NCI-H146 treated with DMSO at 0.1 percent for 48 hours (cell line): Measurements from ENCODE around the gene LORICRIN.
"Not testable (repeated sequence)": the region's sequence is repeated elsewhere in the genome, so short reads cannot be mapped to it uniquely, and the experiment has no call there.

Experiments
- DNase-seq: peaks from one replicate; lab custom pipeline; 2025; ENCODE audit not compliant: unreplicated experiment; lab: John Stamatoyannopoulos, UW

The LORICRIN gene

GRCh38 chr1:153259387-153259786 lies at the start of gene LORICRIN:
LORICRIN (plus strand) TSS chr1:153259687; CDS start chr1:153260950, 1,263 bp downstream.
- no peak for DNase-seq

- no peak for DNase-seq
Observed at GRCh38 chr1:153210206-153210605, 49.3 kb upstream of the LORICRIN start.

DNA sequence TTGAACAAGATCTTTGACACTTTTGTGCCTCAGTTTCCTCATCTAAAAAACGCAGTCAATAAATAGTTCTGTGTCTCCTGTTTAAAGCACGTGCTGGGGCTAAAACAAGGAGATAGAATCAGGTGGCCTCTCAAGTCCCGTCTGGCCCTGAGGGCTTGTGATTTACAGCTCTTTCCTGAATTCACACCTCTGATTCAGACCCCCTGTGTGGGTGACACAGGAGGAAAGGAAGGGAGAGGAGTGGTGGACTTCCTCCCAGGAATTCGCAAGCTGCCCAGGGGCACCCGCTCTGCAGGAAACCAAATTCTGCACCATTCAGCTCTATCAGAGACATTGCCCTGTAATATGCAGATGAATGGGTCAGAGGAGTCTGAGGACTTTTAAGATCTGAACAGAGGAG lies 47.3 kb upstream of the LORICRIN start:
- no peak for DNase-seq

GRCh38 chr1:153213519-153213918 lies 46.0 kb upstream of the LORICRIN start:
- no peak for DNase-seq

GRCh38 chr1:153217212-153217611 lies 42.3 kb upstream of the LORICRIN start, which contains the start of gene PRR9:
PRR9 (plus strand) TSS chr1:153217584; CDS start chr1:153218145, 561 bp downstream.
- no peak for DNase-seq

- no peak for DNase-seq
Observed at GRCh38 chr1:153217744-153218416, 41.6 kb upstream of the LORICRIN start.

DNA sequence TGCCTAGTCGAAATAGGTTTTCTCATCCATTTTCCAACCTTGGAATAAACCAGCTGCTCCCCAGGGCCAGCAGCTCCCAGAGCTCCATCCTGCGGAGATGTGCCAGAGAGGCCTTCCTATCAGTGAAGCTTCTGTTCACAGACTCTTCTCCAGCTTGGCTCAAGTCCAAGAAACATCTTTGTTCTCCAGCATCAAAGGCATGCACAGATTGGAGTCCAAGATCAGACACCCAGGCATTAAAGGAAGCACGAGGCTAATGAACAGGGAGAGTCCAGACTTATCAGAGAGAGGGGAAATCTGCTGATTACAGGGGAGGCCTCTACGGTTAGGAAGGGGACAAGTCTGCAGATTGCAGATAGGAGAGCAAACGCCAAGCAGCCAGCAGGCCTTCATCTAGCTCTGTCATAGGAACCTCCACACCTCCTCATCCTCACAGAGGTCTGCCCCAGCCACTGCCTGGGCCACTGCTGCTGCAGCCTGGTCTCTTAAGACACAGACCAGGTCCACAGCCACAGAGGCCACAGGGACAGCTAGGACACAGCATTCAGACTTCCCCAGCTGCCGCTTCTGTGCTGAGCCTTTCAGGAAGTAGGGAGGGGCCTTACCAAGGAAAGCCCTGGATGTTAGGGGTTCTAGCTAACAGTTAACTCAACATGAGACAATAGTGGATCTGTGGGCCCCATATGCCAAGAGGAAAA lies 38.7 kb upstream of the LORICRIN start:
- no peak for DNase-seq

DNA sequence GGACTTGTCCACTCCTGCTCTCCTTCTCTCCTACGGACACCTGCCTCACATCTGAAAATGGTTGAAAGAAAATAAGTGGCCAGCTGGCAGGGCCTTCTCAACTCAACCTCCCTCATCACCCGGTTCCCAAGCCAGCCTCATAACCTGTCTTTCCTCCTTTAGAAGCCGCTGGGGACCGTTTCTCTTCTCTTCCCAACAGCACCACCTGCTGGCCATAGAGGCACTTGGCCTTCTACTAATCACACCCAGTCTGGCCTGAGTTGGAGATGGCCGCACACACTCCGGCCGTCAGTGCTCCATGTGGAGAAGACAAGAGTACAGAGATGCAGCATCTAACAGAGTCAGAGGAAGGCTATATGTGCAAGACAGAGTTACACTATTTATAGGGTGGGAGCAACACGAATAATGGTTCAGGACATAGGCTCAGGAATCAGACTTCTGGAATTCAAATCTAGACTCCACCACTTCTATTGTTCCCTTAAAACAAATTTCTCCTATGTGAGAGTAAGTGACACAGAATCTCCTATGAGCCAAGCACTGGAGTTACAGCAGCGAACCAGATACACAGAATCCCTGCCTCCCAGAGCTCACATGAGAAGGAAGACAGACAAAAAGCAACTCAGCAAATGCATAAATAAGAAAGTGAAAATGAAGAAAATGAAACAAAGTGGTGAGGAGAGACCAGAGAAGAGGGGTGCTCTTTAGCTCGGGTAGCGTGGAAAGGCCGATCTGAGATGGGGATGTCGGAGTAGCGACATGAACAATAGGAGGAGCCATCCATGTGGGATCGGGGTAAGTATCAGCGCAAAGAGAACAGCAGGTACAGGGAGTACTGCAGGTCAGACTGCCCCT lies 36.2 kb upstream of the LORICRIN start:
- DNase-seq: peak; percentile 25

DNA sequence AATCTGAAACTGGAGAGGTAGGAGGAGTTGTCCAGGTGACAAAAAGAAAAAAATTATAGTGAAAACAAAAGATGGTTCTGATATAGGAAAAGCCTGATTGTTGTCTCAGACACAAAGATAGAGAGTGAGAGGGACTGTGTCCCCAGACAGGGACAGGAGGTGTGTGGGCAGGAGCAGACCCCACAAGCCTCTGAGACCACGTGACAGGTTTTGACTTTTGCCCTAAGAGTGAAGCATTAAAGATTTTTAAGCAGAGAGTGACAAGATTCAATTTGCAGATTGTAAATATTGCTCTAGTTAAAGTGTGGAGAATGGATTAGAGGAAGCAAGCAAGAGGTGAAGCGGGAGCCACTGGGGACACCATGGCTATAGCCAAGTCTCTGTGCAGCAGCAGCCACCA lies 31.7 kb upstream of the LORICRIN start:
- no peak for DNase-seq

- DNase-seq: no peak
Observed at GRCh38 chr1:153228491-153228890, 31.0 kb upstream of the LORICRIN start.

GRCh38 chr1:153229076-153229829 lies 30.2 kb upstream of the LORICRIN start:
- not testable (repeated sequence) for DNase-seq

DNA sequence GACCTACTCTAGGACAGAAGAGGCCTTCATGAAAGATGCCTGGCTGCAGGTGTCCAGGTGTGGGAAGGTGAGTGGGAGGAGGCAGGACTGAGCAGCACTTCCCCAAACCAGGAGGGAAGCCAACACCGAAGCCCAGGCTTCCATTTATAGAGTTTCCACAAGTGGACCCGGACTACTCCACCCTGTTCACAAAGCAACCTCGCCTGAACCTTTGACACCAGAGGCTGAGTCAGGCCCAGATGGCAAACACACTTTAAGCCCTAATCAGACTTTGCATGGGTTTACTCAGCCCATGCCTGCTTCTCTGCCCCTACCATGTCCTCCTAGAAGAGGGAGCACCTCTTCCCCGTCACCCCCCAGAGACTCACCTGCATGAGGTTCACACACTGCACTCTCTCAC lies 28.1 kb upstream of the LORICRIN start:
- no peak for DNase-seq

- no peak for DNase-seq
Observed at GRCh38 chr1:153231785-153232184, 27.7 kb upstream of the LORICRIN start.

- no peak for DNase-seq
Observed at GRCh38 chr1:153232553-153232952, 26.9 kb upstream of the LORICRIN start.

DNA sequence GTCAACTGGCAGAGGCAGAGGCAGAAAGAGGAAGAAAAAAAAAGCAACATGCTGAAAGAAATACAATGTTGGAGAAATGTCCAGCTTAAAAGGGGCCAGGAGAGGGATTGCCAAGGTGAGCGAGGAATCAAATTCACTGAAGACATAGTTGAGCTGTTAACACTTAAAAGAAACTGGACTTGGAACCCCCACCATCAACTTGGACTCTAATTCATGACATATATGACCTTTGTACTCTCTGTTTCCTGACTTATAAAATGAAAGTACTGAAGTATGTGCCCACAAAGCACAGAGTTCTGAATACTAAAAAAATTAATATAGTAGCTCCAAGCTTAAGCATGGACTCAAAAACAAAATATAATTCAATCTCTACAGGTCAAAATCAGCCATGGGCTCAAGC lies 26.0 kb upstream of the LORICRIN start:
- no peak for DNase-seq

- DNase-seq: no peak
Observed at GRCh38 chr1:153238527-153238926, 21.0 kb upstream of the LORICRIN start.

- no peak for DNase-seq
Observed at GRCh38 chr1:153242160-153242559, 17.3 kb upstream of the LORICRIN start.

- no peak for DNase-seq
Observed at GRCh38 chr1:153245466-153245865, 14.0 kb upstream of the LORICRIN start.

DNA sequence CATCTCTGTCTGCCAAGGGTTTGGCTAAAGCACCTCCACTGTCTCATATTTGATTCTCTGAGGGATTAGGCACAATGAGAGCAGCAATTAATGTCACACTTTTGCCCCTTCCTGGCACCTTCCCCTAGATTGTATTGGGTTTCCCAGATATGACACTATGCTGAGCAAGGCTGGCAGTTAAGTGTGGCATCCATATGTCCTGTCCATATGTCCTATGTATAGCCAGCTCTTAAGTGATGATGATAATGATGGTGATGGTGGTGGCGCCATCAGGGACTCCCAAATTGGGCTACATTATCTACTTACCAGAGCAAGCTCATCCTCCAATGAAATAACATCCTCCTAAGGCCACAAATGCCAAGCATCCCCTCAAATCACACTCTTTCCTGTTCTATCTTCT lies 13.5 kb upstream of the LORICRIN start:
- no peak for DNase-seq

GRCh38 chr1:153246825-153247224 lies 12.7 kb upstream of the LORICRIN start:
- DNase-seq: no peak
